BJ (cell line): ENCODE data around the gene RNASEH2A. TPM values are rescaled to one million over a fixed set of nuclear protein-coding genes. Genes with fewer than 3 reads are reported as not detected.
"Not testable (repeated sequence)": the region's sequence is repeated elsewhere in the genome, so short reads cannot be mapped to it uniquely, and the experiment has no call there.

Experiments used
- CTCF ChIA-PET: fragments of 350-600 bp; formaldehyde crosslinking; extraction: SDS; loops from one replicate; lab custom pipeline; 2021; ENCODE audit warnings: antibody characterized with exemption, inconsistent platforms; lab: Yijun Ruan, JAX
- POLR2A ChIA-PET: fragments of 300-600 bp; sonication (Branson Sonifier 250); formaldehyde crosslinking; extraction: SDS; loops from one replicate; lab custom pipeline; 2021; ENCODE audit warnings: antibody characterized with exemption; lab: Charles Lee
- DNase-seq: peaks from one replicate; pipeline ENCODE4 v3.0.0-alpha.2; 2011; ENCODE audit warnings: low read depth
- H3K27me3 ChIP-seq: 2 replicates; pipeline ENCODE4 v1.6.0; 2011; ENCODE audit warnings: low read length; ENCODE audit not compliant: control insufficient read depth, insufficient read depth
- H3K36me3 ChIP-seq: 2 replicates; pipeline ENCODE4 v1.5.1; 2011; ENCODE audit warnings: low read length; ENCODE audit not compliant: control insufficient read depth, insufficient read depth
- H3K4me3 ChIP-seq: 2 replicates; pipeline ENCODE4 v1.5.1; 2011; ENCODE audit warnings: low read depth, mild to moderate bottlenecking, control low read depth, low read length
- CTCF ChIP-seq: IDR thresholded peaks from 2 replicates; pipeline ENCODE4 v1.5.1; 2011; ENCODE audit warnings: low read depth, mild to moderate bottlenecking, control low read depth, inconsistent platforms, low read length, moderate library complexity; ENCODE audit not compliant: insufficient read depth
- polyA plus RNA-seq: library from polyadenylated mRNA; depleted of rRNA; stranded (reverse); fragments of >200 nt; gene quantifications from 2 replicates; pipeline ENCODE4 v1.2.3, GENCODE V29; 2011

Gene RNASEH2A
- polyA plus RNA-seq, 1 experiment, result 30.3 TPM

GRCh38 chr19:12841094-12841493 lies 34.7 kb downstream of the RNASEH2A start:
- H3K4me3 ChIP-seq, result peak overlapping the region; percentile 25
- POLR2A ChIA-PET, result no interaction called here
- TF ChIP-seq CTCF, result no peak
- CTCF ChIA-PET, result no interaction called here
- H3K36me3 ChIP-seq, result no peaks in the 10 kb centered on the region
- DNase-seq, result no peak
- H3K27me3 ChIP-seq, result peaks cover 20% of the 10 kb centered on the region

DNA sequence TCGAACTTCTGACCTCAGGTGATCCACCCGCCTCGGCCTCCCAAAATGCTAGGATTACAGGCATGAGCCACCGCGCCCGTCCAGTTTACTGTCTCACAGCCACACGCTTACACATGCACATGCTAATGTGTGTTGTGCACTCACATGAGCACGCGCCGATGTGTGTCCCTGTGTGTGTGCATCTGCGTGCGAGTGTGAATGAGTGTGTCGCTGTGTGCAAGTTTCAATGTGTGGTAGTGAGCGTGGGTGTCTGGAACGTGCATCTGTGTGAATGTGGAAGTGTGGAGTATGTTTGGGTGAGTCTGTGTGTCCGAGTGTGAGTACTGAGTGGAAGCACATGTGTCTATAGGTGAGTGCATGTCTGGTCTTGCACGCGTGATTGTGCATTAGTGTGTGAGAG lies 36.1 kb downstream of the RNASEH2A start:
- H3K36me3 ChIP-seq, result no peaks in the 10 kb centered on the region
- DNase-seq, result no peak
- no peak for TF ChIP-seq CTCF
- peaks cover 12% of the 10 kb centered on the region for H3K27me3 ChIP-seq
- POLR2A ChIA-PET, result no interaction called here
- H3K4me3 ChIP-seq, result no peak overlapping the region
- CTCF ChIA-PET, result interaction anchor here (13.2 kb wide), 1 partner anchor 80 kb away, joined by 355 read pairs; no protein-coding TSS in a partner anchor

GRCh38 chr19:12843328-12843727 lies 36.9 kb downstream of the RNASEH2A start:
- TF ChIP-seq CTCF, result no peak
- DNase-seq, result no peak
- H3K36me3 ChIP-seq, result no peaks in the 10 kb centered on the region
- H3K4me3 ChIP-seq, result no peak overlapping the region
- CTCF ChIA-PET, result interaction anchor here (13.2 kb wide), 1 partner anchor 80 kb away, joined by 355 read pairs; no protein-coding TSS in a partner anchor
- peaks cover 8% of the 10 kb centered on the region for H3K27me3 ChIP-seq
- POLR2A ChIA-PET, result no interaction called here

- POLR2A ChIA-PET, result no interaction called here
- H3K27me3 ChIP-seq, result peaks cover 6% of the 10 kb centered on the region
- H3K4me3 ChIP-seq, result no peak overlapping the region
- no peak for DNase-seq
- no peaks in the 10 kb centered on the region for H3K36me3 ChIP-seq
- TF ChIP-seq CTCF, result no peak
- CTCF ChIA-PET, result interaction anchor here (13.2 kb wide), 1 partner anchor 81 kb away, joined by 355 read pairs; no protein-coding TSS in a partner anchor
Measured at GRCh38 chr19:12843999-12844732, 37.8 kb downstream of the RNASEH2A start.

- DNase-seq, H3K36me3 ChIP-seq, H3K27me3 ChIP-seq, H3K4me3 ChIP-seq, POLR2A ChIA-PET: not testable (repeated sequence)
- CTCF ChIA-PET, result interaction anchor here (0.6 to 13.2 kb wide), 33 partner anchors 9 to 294 kb away, joined by 3 to 355 read pairs (median 5); partner anchors contain the start of genes HOOK2, MAST1, RNASEH2A and RTBDN
Measured at GRCh38 chr19:12846613-12847012, 40.2 kb downstream of the RNASEH2A start.
